Hepatocyte (in vitro differentiated cells): ENCODE data around the gene TRIM10.

Experiments
- EZH2 ChIP-seq: fragments of 200-600 bp; sonication (generic); IDR thresholded peaks from 2 replicates; pipeline ENCODE4 v1.6.1; 2016; ENCODE audit warnings: antibody characterized with exemption, mild to moderate bottlenecking, borderline replicate concordance
- EZH2phosphoT487 ChIP-seq: fragments of 200-600 bp; sonication (generic); IDR thresholded peaks from one replicate; pipeline ENCODE4 v1.6.1; 2018; ENCODE audit warnings: antibody characterized with exemption, mild to moderate bottlenecking, low read depth, moderate library complexity; ENCODE audit not compliant: unreplicated experiment, severe bottlenecking
- TF ChIP-seq, protein P1 (sequence below): fragments of 200-600 bp; sonication (generic); IDR thresholded peaks from 2 replicates; pipeline ENCODE4 v1.5.1; 2016; ENCODE audit warnings: antibody characterized with exemption, mild to moderate bottlenecking; ENCODE audit not compliant: poor library complexity

DNA sequence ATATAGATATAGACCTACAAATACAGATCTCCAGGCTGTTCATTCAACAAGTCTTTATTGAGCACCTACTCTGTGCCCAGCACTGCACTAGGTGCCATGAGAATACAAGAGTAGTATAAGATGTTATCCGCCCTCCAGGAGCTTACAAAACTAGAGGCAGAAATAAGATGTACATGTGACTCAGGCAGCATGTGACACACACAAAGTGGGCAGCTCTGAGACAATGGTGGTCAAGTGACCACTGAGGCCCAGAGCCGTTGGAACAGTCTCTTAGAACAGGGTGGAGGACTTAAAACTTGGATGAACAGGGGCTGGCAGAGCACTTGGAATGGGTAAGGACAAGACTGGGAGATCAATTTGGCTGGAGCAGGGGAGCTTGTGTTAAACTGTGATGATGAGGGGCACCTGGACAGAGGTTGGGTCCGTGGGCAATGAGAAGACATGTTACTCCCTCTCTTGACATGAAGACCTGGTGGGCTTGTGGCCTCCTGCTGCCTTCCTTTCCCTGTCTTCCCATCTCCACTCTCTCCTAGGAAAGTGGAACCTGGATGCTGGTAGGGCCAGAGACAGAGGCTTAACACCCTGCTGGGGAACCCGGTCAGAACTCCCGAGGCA, 23.5 kb upstream of the TRIM10 start:
- TF ChIP-seq EZH2 (no peak), EZH2phosphoT487 (no peak)
- TF ChIP-seq, protein P1, sequence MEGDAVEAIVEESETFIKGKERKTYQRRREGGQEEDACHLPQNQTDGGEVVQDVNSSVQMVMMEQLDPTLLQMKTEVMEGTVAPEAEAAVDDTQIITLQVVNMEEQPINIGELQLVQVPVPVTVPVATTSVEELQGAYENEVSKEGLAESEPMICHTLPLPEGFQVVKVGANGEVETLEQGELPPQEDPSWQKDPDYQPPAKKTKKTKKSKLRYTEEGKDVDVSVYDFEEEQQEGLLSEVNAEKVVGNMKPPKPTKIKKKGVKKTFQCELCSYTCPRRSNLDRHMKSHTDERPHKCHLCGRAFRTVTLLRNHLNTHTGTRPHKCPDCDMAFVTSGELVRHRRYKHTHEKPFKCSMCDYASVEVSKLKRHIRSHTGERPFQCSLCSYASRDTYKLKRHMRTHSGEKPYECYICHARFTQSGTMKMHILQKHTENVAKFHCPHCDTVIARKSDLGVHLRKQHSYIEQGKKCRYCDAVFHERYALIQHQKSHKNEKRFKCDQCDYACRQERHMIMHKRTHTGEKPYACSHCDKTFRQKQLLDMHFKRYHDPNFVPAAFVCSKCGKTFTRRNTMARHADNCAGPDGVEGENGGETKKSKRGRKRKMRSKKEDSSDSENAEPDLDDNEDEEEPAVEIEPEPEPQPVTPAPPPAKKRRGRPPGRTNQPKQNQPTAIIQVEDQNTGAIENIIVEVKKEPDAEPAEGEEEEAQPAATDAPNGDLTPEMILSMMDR: no peak
